GM18519 (cell line): ENCODE results near the gene WFIKKN2.

Source experiments
- ATAC-seq: cut with Tn5 transposase; IDR thresholded peaks from one replicate; pipeline ENCODE4 v1.9.1; 2021; ENCODE audit warnings: mild to moderate bottlenecking, moderate library complexity; ENCODE audit not compliant: unreplicated experiment, low FRiP score

WFIKKN2 gene

GRCh38 chr17:50833510-50834428 lies 1.6 kb upstream of the WFIKKN2 start:
- ATAC-seq: no peak

- ATAC-seq: no peak
Observed at GRCh38 chr17:50834429-50835300, 721 bp upstream of the WFIKKN2 start.

GRCh38 chr17:50836826-50837225 lies 1.4 kb downstream of the WFIKKN2 start:
- ATAC-seq: no peak

- ATAC-seq: no peak
Observed at GRCh38 chr17:50837286-50837979, 2.0 kb downstream of the WFIKKN2 start.

DNA sequence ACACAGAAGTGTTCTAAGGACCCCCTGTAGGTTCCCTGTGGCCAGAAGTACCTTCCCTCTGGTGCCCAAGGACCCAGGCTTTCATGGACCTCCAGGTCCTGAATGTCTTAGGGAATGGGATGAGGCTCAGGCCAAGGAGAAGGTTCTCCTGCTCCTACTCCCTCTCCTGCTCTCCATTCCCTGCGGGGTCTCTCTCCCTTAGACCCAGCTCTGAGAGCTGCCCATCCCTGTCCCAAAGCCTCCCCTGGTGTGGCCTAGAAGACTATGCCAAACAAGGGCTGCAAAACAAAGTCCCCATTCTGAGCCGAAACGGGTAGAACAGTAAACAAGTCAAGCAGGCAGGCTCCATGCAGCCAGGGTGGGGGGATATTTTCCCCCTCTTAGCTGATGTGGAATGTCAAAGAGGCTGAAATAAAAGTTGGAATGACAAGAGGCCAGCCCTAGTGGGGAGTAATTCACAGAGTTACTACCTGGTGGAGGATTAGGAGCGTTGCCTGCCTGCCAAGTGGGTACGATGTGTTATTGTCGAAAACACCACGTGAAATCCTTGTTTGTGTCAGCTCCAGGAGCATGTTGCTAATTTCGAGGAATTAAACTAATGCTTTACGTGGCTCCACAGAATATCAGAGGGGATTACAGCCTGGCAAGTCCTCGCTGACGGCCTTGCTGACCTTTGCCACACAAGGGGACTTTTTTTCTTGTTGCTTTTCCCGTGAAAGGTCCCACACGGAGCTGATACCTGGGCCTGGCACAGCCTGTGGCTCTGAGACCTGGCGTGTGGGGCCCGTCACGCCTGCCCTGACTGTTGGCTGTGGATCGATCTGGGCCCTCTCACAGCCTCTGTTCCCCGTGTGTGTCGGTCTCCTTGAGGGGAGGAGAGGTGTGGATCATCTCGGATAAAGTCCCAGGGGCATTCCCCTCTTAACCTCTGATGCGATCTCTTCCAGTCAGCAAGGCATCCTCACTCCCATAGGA lies 2.9 kb downstream of the WFIKKN2 start:
- ATAC-seq: no peak

DNA sequence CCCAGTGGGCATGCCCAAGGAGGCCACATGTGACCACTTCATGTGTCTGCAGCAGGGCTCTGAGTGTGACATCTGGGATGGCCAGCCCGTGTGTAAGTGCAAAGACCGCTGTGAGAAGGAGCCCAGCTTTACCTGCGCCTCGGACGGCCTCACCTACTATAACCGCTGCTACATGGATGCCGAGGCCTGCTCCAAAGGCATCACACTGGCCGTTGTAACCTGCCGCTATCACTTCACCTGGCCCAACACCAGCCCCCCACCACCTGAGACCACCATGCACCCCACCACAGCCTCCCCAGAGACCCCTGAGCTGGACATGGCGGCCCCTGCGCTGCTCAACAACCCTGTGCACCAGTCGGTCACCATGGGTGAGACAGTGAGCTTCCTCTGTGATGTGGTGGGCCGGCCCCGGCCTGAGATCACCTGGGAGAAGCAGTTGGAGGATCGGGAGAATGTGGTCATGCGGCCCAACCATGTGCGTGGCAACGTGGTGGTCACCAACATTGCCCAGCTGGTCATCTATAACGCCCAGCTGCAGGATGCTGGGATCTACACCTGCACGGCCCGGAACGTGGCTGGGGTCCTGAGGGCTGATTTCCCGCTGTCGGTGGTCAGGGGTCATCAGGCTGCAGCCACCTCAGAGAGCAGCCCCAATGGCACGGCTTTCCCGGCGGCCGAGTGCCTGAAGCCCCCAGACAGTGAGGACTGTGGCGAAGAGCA lies 4.4 kb downstream of the WFIKKN2 start:
- no peak for ATAC-seq

- ATAC-seq: no peak
Observed at GRCh38 chr17:50840311-50840851, 5.0 kb downstream of the WFIKKN2 start.

GRCh38 chr17:50841277-50841948 lies 6.0 kb downstream of the WFIKKN2 start:
- no peak for ATAC-seq

- ATAC-seq: no peak
Observed at GRCh38 chr17:50841949-50842354, 6.6 kb downstream of the WFIKKN2 start.

DNA sequence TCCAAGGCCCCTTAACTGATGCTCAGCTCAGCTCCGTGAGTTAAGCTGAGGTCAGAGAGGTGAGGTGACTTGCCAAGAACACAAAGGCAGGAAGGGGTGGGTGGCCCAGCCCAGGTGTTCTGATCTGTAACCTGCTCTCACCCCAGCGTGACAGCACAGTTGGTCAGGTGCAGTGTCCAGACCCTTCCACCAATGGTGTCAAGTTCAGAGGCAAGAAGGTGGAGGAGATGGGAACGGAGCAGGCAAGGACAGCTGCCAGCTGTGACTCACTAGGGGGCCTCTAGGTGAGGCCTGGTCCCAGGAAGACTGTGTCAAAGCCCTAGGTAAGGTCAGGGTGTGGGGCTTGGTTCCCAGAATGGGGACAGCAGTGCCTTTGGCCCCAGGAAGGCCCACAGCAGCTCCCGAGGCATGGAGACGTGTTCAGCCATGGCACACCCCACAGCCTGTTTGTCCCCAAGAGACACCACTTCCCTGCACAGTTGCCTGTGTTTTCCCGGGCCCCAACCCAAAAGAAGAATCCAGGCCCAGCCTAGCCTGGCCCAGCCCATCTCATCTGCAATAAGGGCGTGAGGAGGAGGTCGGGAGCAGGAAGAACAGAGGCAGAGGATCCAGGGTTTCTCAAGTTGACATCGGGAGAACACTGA lies 7.2 kb downstream of the WFIKKN2 start:
- ATAC-seq: no peak

GRCh38 chr17:50843150-50843905 lies 7.9 kb downstream of the WFIKKN2 start:
- ATAC-seq: no peak

GRCh38 chr17:50844117-50844700 lies 8.8 kb downstream of the WFIKKN2 start:
- ATAC-seq: no peak

GRCh38 chr17:50845240-50846147 lies 10.1 kb downstream of the WFIKKN2 start:
- no peak for ATAC-seq

DNA sequence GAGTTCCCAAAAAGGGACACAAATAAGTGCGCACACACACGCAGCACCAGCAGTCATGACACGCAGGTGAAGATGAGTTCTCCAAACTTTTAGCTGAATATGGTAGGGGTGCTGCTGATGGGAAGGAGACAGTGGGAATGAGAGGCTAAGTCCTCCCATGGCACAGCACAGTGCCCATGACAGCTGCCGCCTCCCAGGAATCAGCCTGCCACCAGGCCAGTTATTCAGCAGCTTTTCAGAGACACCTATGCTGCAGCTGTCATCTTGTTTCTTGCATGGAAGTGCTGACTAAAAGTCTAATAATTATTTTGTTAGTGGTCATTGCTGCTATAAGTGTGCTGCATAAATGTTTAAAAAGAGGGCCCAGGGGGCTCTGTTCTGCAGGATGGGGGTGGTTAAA lies 12.2 kb downstream of the WFIKKN2 start:
- ATAC-seq: no peak

GRCh38 chr17:50848039-50848438 lies 12.7 kb downstream of the WFIKKN2 start:
- ATAC-seq: no peak

DNA sequence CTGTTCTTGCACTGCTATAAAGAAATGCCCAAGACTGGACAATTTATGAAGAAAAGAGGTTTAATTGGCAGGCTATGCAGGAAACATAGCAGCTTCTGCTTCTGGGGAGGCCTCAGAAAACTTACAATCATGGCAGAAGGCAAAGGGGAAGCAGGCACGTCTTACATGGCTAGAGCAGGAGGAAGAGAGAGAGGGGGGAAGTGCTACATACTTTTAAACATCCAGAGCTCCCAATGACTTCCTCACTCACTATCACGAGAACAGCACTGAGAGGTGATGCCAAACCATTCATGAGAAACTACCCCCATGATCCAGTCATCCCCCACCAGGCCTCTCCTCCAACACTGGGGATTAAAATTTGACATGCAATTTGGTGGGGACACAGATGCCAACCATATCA lies 13.3 kb downstream of the WFIKKN2 start:
- no peak for ATAC-seq
